HG03342 (cell line): Measurements from ENCODE around the gene TNIP3.
"Not testable (repeated sequence)": the region's sequence is repeated elsewhere in the genome, so short reads cannot be mapped to it uniquely, and the experiment has no call there.

Experiments used
- ATAC-seq: cut with Tn5 transposase; IDR thresholded peaks from one replicate; pipeline ENCODE4 v1.9.1; 2021; ENCODE audit warnings: mild to moderate bottlenecking, moderate library complexity; ENCODE audit not compliant: unreplicated experiment

TNIP3 gene

GRCh38 chr4:121164291-121164690 lies at the start of gene TNIP3:
Gene TNIP3 (minus strand): TSS chr4:121164321. CDS start chr4:121164125, 196 bp downstream.
- no peak for ATAC-seq

GRCh38 chr4:121212806-121213205 lies 48.7 kb upstream of the TNIP3 start:
- ATAC-seq: no peak

- no peak for ATAC-seq
Observed at GRCh38 chr4:121209171-121209570, 45.0 kb upstream of the TNIP3 start.

- ATAC-seq: no peak
Observed at GRCh38 chr4:121208244-121209007, 44.3 kb upstream of the TNIP3 start.

GRCh38 chr4:121205777-121206176 lies 41.7 kb upstream of the TNIP3 start:
- ATAC-seq: not testable (repeated sequence)

GRCh38 chr4:121200795-121201472 lies 36.8 kb upstream of the TNIP3 start:
- peak; percentile 83 for ATAC-seq

- ATAC-seq: peak; percentile 72
Observed at GRCh38 chr4:121199742-121200561, 35.8 kb upstream of the TNIP3 start.

- no peak for ATAC-seq
Observed at GRCh38 chr4:121198251-121198650, 34.1 kb upstream of the TNIP3 start.

GRCh38 chr4:121195649-121196048 lies 31.5 kb upstream of the TNIP3 start:
- ATAC-seq: no peak

GRCh38 chr4:121192480-121192879 lies 28.4 kb upstream of the TNIP3 start:
- peak; percentile 47 for ATAC-seq

- ATAC-seq: no peak
Observed at GRCh38 chr4:121192013-121192412, 27.9 kb upstream of the TNIP3 start.

GRCh38 chr4:121191361-121191760 lies 27.2 kb upstream of the TNIP3 start:
- ATAC-seq: no peak

GRCh38 chr4:121190389-121190788 lies 26.3 kb upstream of the TNIP3 start:
- ATAC-seq: no peak

- peak; percentile 79 for ATAC-seq
Observed at GRCh38 chr4:121189326-121190215, 25.4 kb upstream of the TNIP3 start.

GRCh38 chr4:121187206-121187605 lies 23.1 kb upstream of the TNIP3 start:
- no peak for ATAC-seq

GRCh38 chr4:121185960-121186359 lies 21.8 kb upstream of the TNIP3 start:
- peak; percentile 60 for ATAC-seq

GRCh38 chr4:121183989-121184388 lies 19.9 kb upstream of the TNIP3 start:
- no peak for ATAC-seq

- no peak for ATAC-seq
Observed at GRCh38 chr4:121183361-121183760, 19.2 kb upstream of the TNIP3 start.

GRCh38 chr4:121182296-121182695 lies 18.2 kb upstream of the TNIP3 start:
- ATAC-seq: no peak

GRCh38 chr4:121181493-121181892 lies 17.4 kb upstream of the TNIP3 start:
- no peak for ATAC-seq
